Stimulated activated CD4-positive, alpha-beta T cell treated with anti-CD3 and anti-CD28 coated beads, Interleukin-1b, Interleukin-23, amount 100 ng/mL, for 24 hours (primary cell): ENCODE data around the gene ZNF84.

Experiments
- DNase-seq, 4 experiments: peaks; one replicate each; pipeline ENCODE4 v3.0.0-alpha.2; 2020; ENCODE audit warnings: low read depth in 4 of 4, low spot score in 1 of 4

ZNF84 gene

GRCh38 chr12:133037207-133038005, at the start of gene ZNF84:
Gene ZNF84 (plus strand): TSS chr12:133037509. CDS start chr12:133041468, 3,959 bp downstream.
- peak; percentile 92 to 97 (median 95) for DNase-seq

- DNase-seq: no peak
Measured at GRCh38 chr12:132998741-132999140, 38.6 kb upstream of the ZNF84 start.

GRCh38 chr12:133010657-133011297, 26.5 kb upstream of the ZNF84 start:
- no peak for DNase-seq

- no peak for DNase-seq
Measured at GRCh38 chr12:133023566-133023965, 13.7 kb upstream of the ZNF84 start.

- DNase-seq: no peak
Measured at GRCh38 chr12:133026996-133027395, 10.3 kb upstream of the ZNF84 start.

- no peak for DNase-seq
Measured at GRCh38 chr12:133038118-133038709, 905 bp downstream of the ZNF84 start.

- DNase-seq: no peak
Measured at GRCh38 chr12:133046698-133047097, 9.4 kb downstream of the ZNF84 start.

- no peak for DNase-seq
Measured at GRCh38 chr12:133057446-133057845, 20.1 kb downstream of the ZNF84 start.

GRCh38 chr12:133058203-133059113, 21.1 kb downstream of the ZNF84 start:
- no peak for DNase-seq

GRCh38 chr12:133061954-133062353, 24.6 kb downstream of the ZNF84 start:
- DNase-seq: no peak

- DNase-seq: no peak
Measured at GRCh38 chr12:133063556-133063955, 26.2 kb downstream of the ZNF84 start.

- DNase-seq: no peak
Measured at GRCh38 chr12:133073836-133074235, 36.5 kb downstream of the ZNF84 start.

- DNase-seq: peak; percentile 87 to 92 (median 89)
Measured at GRCh38 chr12:133080026-133080367, 42.7 kb downstream of the ZNF84 start.

- peak; percentile 79 to 91 (median 86) for DNase-seq
Measured at GRCh38 chr12:133080368-133081158, 43.3 kb downstream of the ZNF84 start, which contains the start of gene ZNF140. Gene ZNF140 (plus strand): TSS chr12:133080923. CDS start chr12:133081321, 398 bp downstream.

- no peak for DNase-seq
Measured at GRCh38 chr12:133081159-133081780, 44.0 kb downstream of the ZNF84 start.

- no peak for DNase-seq
Measured at GRCh38 chr12:133083345-133083744, 46.0 kb downstream of the ZNF84 start.

- DNase-seq: no peak
Measured at GRCh38 chr12:133105620-133106019, 68.3 kb downstream of the ZNF84 start.

- no peak for DNase-seq
Measured at GRCh38 chr12:133106253-133106652, 68.9 kb downstream of the ZNF84 start.

GRCh38 chr12:133107121-133107520, 69.8 kb downstream of the ZNF84 start:
- no peak for DNase-seq

GRCh38 chr12:133108150-133108549, 70.8 kb downstream of the ZNF84 start:
- no peak for DNase-seq
